BLaER1 treated with 17β-estradiol and CSF1 and Interleukin-3, amounts not matched to agents 10 nM and 100 nM (cell line): ENCODE results near the gene RUNX3.

Source experiments
- H3K27ac ChIP-seq, 11 experiments: shearing (Covaris generic); formaldehyde crosslinking; 2 replicates each; pipeline ENCODE4 v1.8.1; 2022
- H3K27me3 ChIP-seq, 11 experiments: shearing (Covaris generic); formaldehyde crosslinking; 2 replicates each; pipeline ENCODE4 v1.8.1; 2022
- H3K36me3 ChIP-seq, 11 experiments: shearing (Covaris generic); formaldehyde crosslinking; 2 replicates each; pipeline ENCODE4 v1.8.1; 2022
- H3K4me1 ChIP-seq, 10 experiments: shearing (Covaris generic); formaldehyde crosslinking; 2 replicates each; pipeline ENCODE4 v1.8.1; 2022
- H3K4me2 ChIP-seq, 11 experiments: shearing (Covaris generic); formaldehyde crosslinking; 2 replicates each; pipeline ENCODE4 v1.8.1; 2022
- H3K4me3 ChIP-seq, 10 experiments: shearing (Covaris generic); formaldehyde crosslinking; 2 replicates each; pipeline ENCODE4 v1.8.1; 2022
- H3K9ac ChIP-seq, 11 experiments: shearing (Covaris generic); formaldehyde crosslinking; 2 replicates each; pipeline ENCODE4 v1.8.1; 2022
- H3K9me3 ChIP-seq, 11 experiments: shearing (Covaris generic); formaldehyde crosslinking; replicated peaks in 1 of 11; 2 replicates each; pipeline ENCODE4 v1.8.1; 2022
- H4K20me1 ChIP-seq, 11 experiments: shearing (Covaris generic); formaldehyde crosslinking; 2 replicates each; pipeline ENCODE4 v1.8.1; 2022
- Cebpa-rat ChIP-seq, 11 experiments: shearing (Covaris generic); IDR thresholded peaks; 2 replicates each; pipeline ENCODE4 v1.8.1; 2022

RUNX3 gene

GRCh38 chr1:24890887-24891286, 39.2 kb downstream of the RUNX3 start:
- H3K4me1 ChIP-seq: no peaks in the 10 kb centered on the region; a peak in 1 of 20 replicates
- no peak overlapping the region for H3K4me2 ChIP-seq
- no peak for TF ChIP-seq Cebpa-rat (IDR thresholded peaks at IDR 0.05)
- H4K20me1 ChIP-seq: no peaks in the 10 kb centered on the region
- H3K9me3 ChIP-seq: peaks cover 18 to 32% (median 25%) of the 10 kb centered on the region in 11 experiments
- H3K4me3 ChIP-seq: no peak overlapping the region
- H3K36me3 ChIP-seq: 0 out of 22 replicates have a peak, but pooled peaks cover 0 to 7% (median 0%) of the 10 kb centered on the region in 11 experiments
- no peaks in the 10 kb centered on the region for H3K27me3 ChIP-seq
- H3K27ac ChIP-seq: no peak overlapping the region
- H3K9ac ChIP-seq: no peak overlapping the region

GRCh38 chr1:24888971-24889676, 41.0 kb downstream of the RUNX3 start:
- Histone ChIP-seq H3K4me3 (no peak overlapping the region), H3K4me1 (no peaks in the 10 kb centered on the region; a peak in 1 of 20 replicates)
- no peak for TF ChIP-seq Cebpa-rat (IDR thresholded peaks at IDR 0.05)

DNA sequence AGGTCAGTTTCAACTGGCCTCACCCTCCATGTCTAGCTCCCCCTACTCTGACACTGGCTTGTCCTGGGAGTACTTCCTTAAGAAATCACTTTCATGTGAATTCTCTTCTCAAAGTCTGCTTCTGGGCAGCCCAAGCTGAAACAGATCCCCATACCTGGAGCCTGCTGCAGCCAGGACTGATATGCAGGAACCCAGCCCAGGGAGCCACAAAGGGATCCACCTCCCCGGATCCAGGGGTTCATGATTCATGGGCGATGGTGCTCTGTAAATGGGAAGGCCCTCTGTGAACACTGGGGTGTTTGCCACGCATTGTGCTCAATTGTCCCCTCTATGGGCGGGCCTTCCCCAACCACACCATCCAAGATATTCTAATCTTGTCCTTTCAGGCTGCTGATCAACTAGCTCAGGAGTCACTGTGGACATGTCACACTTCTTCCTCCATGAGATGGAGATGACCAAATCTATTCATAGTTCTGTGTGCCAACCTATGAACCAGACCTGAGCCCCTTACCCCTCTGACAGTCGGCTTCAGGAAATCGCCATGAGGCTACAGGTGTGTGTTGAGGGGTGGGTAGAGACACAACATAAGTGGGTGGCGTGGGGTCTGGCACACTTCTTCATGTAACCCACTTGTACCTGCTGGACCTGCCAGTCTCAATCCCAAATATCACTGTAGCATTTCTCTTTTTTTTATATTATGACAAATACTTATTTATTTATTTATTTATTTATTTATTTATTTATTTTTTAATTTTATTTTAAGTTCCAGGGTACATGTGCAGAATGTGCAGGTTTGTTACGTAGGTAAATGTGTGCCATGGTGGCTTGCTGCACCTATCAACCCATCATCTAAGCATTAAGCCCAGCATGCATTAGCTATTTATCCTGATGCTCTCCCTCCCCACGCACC, 41.8 kb downstream of the RUNX3 start:
- H3K9ac ChIP-seq: no peak overlapping the region
- H3K9me3 ChIP-seq: peaks cover 18 to 33% (median 25%) of the 10 kb centered on the region in 11 experiments
- H3K27ac ChIP-seq: no peak overlapping the region
- no peak for TF ChIP-seq Cebpa-rat (IDR thresholded peaks at IDR 0.05)
- H3K27me3 ChIP-seq: no peaks in the 10 kb centered on the region
- H3K4me1 ChIP-seq: no peaks in the 10 kb centered on the region; a peak in 1 of 20 replicates
- no peak overlapping the region for H3K4me2 ChIP-seq
- no peak overlapping the region for H3K4me3 ChIP-seq
- H3K36me3 ChIP-seq: 0 out of 22 replicates have a peak, but pooled peaks cover 0 to 7% (median 0%) of the 10 kb centered on the region in 11 experiments
- H4K20me1 ChIP-seq: no peaks in the 10 kb centered on the region

More at GRCh38 chr1:24888971-24889676, 41.0 kb downstream of the RUNX3 start:
- H3K9me3 ChIP-seq: peaks cover 18 to 32% (median 26%) of the 10 kb centered on the region in 11 experiments
- H3K4me2 ChIP-seq: no peak overlapping the region
- H3K9ac ChIP-seq: no peak overlapping the region
- H3K27me3 ChIP-seq: no peaks in the 10 kb centered on the region
- H4K20me1 ChIP-seq: no peaks in the 10 kb centered on the region
- H3K27ac ChIP-seq: no peak overlapping the region
- 0 out of 22 replicates have a peak, but pooled peaks cover 0 to 7% (median 0%) of the 10 kb centered on the region in 11 experiments for H3K36me3 ChIP-seq

DNA sequence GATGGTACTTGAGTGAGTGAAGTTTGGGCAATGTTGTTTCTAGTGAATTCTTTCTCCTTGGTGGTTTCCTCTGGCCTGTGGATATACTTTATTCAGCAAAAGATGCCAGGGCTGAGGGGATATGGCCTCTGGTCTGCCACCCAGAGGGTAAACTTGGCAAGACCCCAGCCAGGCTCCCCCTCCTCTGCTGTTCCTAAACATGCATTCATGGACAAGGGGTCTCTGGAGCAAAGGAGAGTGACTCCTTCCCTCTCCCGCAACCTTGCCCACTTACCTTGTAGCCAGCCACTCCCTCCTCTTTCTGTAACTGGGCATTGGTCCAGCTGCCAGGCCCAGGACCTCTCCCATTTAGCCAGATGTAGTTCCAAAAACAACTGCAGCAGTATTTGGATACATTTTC, 43.8 kb downstream of the RUNX3 start:
- TF ChIP-seq Cebpa-rat (IDR thresholded peaks at IDR 0.05): no peak
- Histone ChIP-seq H3K9me3 (peaks cover 0 to 12% (median 7%) of the 10 kb centered on the region in 11 experiments; a peak in 12 of 22 replicates), H3K27me3 (no peaks in the 10 kb centered on the region), H3K36me3 (no peaks in the 10 kb centered on the region), H3K4me2 (no peak overlapping the region), H3K9ac (no peak overlapping the region), H4K20me1 (no peaks in the 10 kb centered on the region), H3K27ac (no peak overlapping the region), H3K4me1 (no peaks in the 10 kb centered on the region; a peak in 1 of 20 replicates), H3K4me3 (no peak overlapping the region)

- Histone ChIP-seq H3K27ac (no peak overlapping the region), H3K4me1 (no peaks in the 10 kb centered on the region), H3K9me3 (peaks cover 0 to 16% (median 0%) of the 10 kb centered on the region in 11 experiments; a peak in 2 of 22 replicates), H4K20me1 (no peaks in the 10 kb centered on the region), H3K4me2 (no peak overlapping the region), H3K4me3 (no peak overlapping the region), H3K36me3 (no peaks in the 10 kb centered on the region), H3K27me3 (no peaks in the 10 kb centered on the region), H3K9ac (no peak overlapping the region)
- TF ChIP-seq Cebpa-rat (IDR thresholded peaks at IDR 0.05): no peak
These were observed 45.3 kb downstream of the RUNX3 start for GRCh38 chr1:24884751-24885150.

GRCh38 chr1:24881034-24881433, 49.0 kb downstream of the RUNX3 start:
- H3K27me3 ChIP-seq: no peaks in the 10 kb centered on the region
- H3K4me2 ChIP-seq: no peak overlapping the region
- no peak overlapping the region for H3K27ac ChIP-seq
- H3K4me3 ChIP-seq: no peak overlapping the region
- H3K36me3 ChIP-seq: no peaks in the 10 kb centered on the region
- H4K20me1 ChIP-seq: no peaks in the 10 kb centered on the region
- no peak overlapping the region for H3K9ac ChIP-seq
- no peak for TF ChIP-seq Cebpa-rat (IDR thresholded peaks at IDR 0.05)
- peaks cover 0 to 16% (median 0%) of the 10 kb centered on the region in 11 experiments; a peak in 2 of 22 replicates for H3K9me3 ChIP-seq
- H3K4me1 ChIP-seq: no peaks in the 10 kb centered on the region

- H3K27ac ChIP-seq: no peak overlapping the region
- H4K20me1 ChIP-seq: no peaks in the 10 kb centered on the region
- no peak overlapping the region for H3K9ac ChIP-seq
- no peak overlapping the region for H3K4me3 ChIP-seq
- no peak overlapping the region for H3K4me2 ChIP-seq
- peaks cover 0 to 14% (median 0%) of the 10 kb centered on the region in 11 experiments; a peak in 2 of 22 replicates for H3K9me3 ChIP-seq
- H3K36me3 ChIP-seq: no peaks in the 10 kb centered on the region
- no peaks in the 10 kb centered on the region for H3K27me3 ChIP-seq
- TF ChIP-seq Cebpa-rat (IDR thresholded peaks at IDR 0.05): no peak
- no peaks in the 10 kb centered on the region for H3K4me1 ChIP-seq
These were observed 51.0 kb downstream of the RUNX3 start for GRCh38 chr1:24878775-24879742.

GRCh38 chr1:24878045-24878444, 52.0 kb downstream of the RUNX3 start:
- 0 out of 22 replicates have a peak, but pooled peaks cover 0 to 6% (median 0%) of the 10 kb centered on the region in 11 experiments for H3K9me3 ChIP-seq
- no peaks in the 10 kb centered on the region for H3K36me3 ChIP-seq
- TF ChIP-seq Cebpa-rat (IDR thresholded peaks at IDR 0.05): no peak
- peaks cover 0 to 2% (median under 1%) of the 10 kb centered on the region in 10 experiments; a peak in 14 of 20 replicates for H3K4me1 ChIP-seq
- H3K27ac ChIP-seq: no peak overlapping the region
- H3K9ac ChIP-seq: no peak overlapping the region
- H3K4me2 ChIP-seq: no peak overlapping the region
- no peak overlapping the region for H3K4me3 ChIP-seq
- no peaks in the 10 kb centered on the region for H4K20me1 ChIP-seq
- no peaks in the 10 kb centered on the region for H3K27me3 ChIP-seq
